GM12878 (cell line): ENCODE measurements around the gene PRG3. TPM values are rescaled to one million over a fixed set of nuclear protein-coding genes. Genes with fewer than 3 reads are reported as not detected.

ENCODE experiments used
- DPF2 ChIP-seq: fragments of 450-650 bp; IDR thresholded peaks from 2 replicates; pipeline ENCODE4 v1.6.1; 2017; ENCODE audit warnings: mild to moderate bottlenecking
- EZH2 ChIP-seq: IDR thresholded peaks from 2 replicates; pipeline ENCODE4 v1.6.1; 2012; ENCODE audit warnings: low read depth, mild to moderate bottlenecking, control low read depth, inconsistent platforms, low read length, borderline replicate concordance; ENCODE audit not compliant: control insufficient read depth
- MYC ChIP-seq: IDR thresholded peaks from 2 replicates; pipeline ENCODE4 v1.6.1; 2011; ENCODE audit warnings: mild to moderate bottlenecking, low read length, moderate library complexity, inconsistent platforms; ENCODE audit not compliant: insufficient read depth, insufficient replicate concordance, insufficient read length, severe bottlenecking
- NFIC ChIP-seq: IDR thresholded peaks from 2 replicates; pipeline ENCODE4 v1.6.1; 2012; ENCODE audit warnings: low read depth, mild to moderate bottlenecking, inconsistent platforms, low read length, moderate library complexity
- NR2C1 ChIP-seq: fragments of 450-650 bp; IDR thresholded peaks from 2 replicates; pipeline ENCODE4 v1.6.1; 2017; ENCODE audit warnings: antibody characterized with exemption, mild to moderate bottlenecking, moderate library complexity
- RFX5 ChIP-seq: IDR thresholded peaks from 2 replicates; pipeline ENCODE4 v1.6.1; 2011; ENCODE audit warnings: low read depth, low read length, improper control_type of control experiment
- SMAD1 ChIP-seq: fragments of 450-650 bp; IDR thresholded peaks from 2 replicates; pipeline ENCODE4 v1.6.1; 2018; ENCODE audit warnings: mild to moderate bottlenecking, low read depth; ENCODE audit not compliant: partially characterized antibody
- SMAD5 ChIP-seq: IDR thresholded peaks from 2 replicates; pipeline ENCODE4 v1.6.1; 2016; ENCODE audit warnings: antibody characterized with exemption, low read depth
- SREBF1 ChIP-seq: IDR thresholded peaks from 2 replicates; pipeline ENCODE4 v1.6.1; 2012; ENCODE audit warnings: mild to moderate bottlenecking, low read length
- SREBF2 ChIP-seq: IDR thresholded peaks from 2 replicates; pipeline ENCODE4 v1.6.1; 2012; ENCODE audit warnings: mild to moderate bottlenecking, low read length
- ZNF207 ChIP-seq: fragments of 450-650 bp; IDR thresholded peaks from 2 replicates; pipeline ENCODE4 v1.6.1; 2014; ENCODE audit warnings: antibody characterized with exemption, mild to moderate bottlenecking, borderline replicate concordance
- ZNF622 ChIP-seq: fragments of 450-650 bp; IDR thresholded peaks from 2 replicates; pipeline ENCODE4 v1.6.1; 2017; ENCODE audit warnings: mild to moderate bottlenecking, inconsistent platforms
- polyA plus RNA-seq, 11 experiments: library from polyadenylated mRNA; depleted of rRNA in 4 of 11; unstranded in 6 of 11; stranded (reverse) in 5 of 11; fragments of >200 nt; fragmentation: Nextera tagmentation in 4 of 11; fragmentation: Illumina TruSeq in 1 of 11; extraction: Ambion mirVana in 4 of 11; extraction: Trizol in 1 of 11; gene quantifications; 1 replicate in 1 of 11; 2 replicates in 10 of 11; pipeline versions ENCODE4 v1.2.1 to v1.2.3, GENCODE V29; 2011 to 2016; ENCODE audit warnings: inconsistent platforms in 2 of 11, missing spikeins in 2 of 11, low read depth in 1 of 11
- total RNA-seq, 4 experiments: library from RNA; depleted of rRNA in 3 of 4; stranded (reverse); fragments of >200 nt in 3 of 4; fragmentation: Illumina TruSeq in 1 of 4; extraction: Trizol in 1 of 4; gene quantifications; 2 replicates each; pipeline versions ENCODE4 v1.2.1 to v1.2.3, GENCODE V29; 2013 to 2021
- TF ChIP-seq, protein P1 (sequence below): fragments of 450-650 bp; IDR thresholded peaks from 2 replicates; pipeline ENCODE4 v1.6.1; 2014; ENCODE audit warnings: mild to moderate bottlenecking
- TF ChIP-seq, protein P2 (sequence below): IDR thresholded peaks from 2 replicates; pipeline ENCODE4 v1.6.1; 2012; ENCODE audit warnings: low read depth, low read length, improper control_type of control experiment
- TF ChIP-seq, protein P3 (sequence below): fragments of 450-650 bp; IDR thresholded peaks from 2 replicates; pipeline ENCODE4 v1.6.1; 2017; ENCODE audit warnings: mild to moderate bottlenecking, moderate library complexity
- TF ChIP-seq, protein P4 (sequence below): IDR thresholded peaks from 2 replicates; pipeline ENCODE4 v1.6.1; 2011; ENCODE audit warnings: borderline replicate concordance, low read depth, mild to moderate bottlenecking, moderate library complexity, mixed read lengths, low read length; ENCODE audit not compliant: insufficient read depth; ENCODE audit errors: extremely low read length
- TF ChIP-seq, protein P5 (sequence below): IDR thresholded peaks from 2 replicates; pipeline ENCODE4 v1.6.1; 2012; ENCODE audit warnings: low read depth, low read length, improper control_type of control experiment
- TF ChIP-seq, protein P6 (sequence below): fragments of 450-650 bp; IDR thresholded peaks from 2 replicates; pipeline ENCODE4 v1.6.1; 2018; ENCODE audit warnings: mild to moderate bottlenecking, low read depth, moderate library complexity; ENCODE audit not compliant: partially characterized antibody

The PRG3 gene
- total and polyA plus RNA-seq, 10 of the 15 experiments (the other 5 are each of a cell fraction or from before 2014, with no cell fraction given), result not detected

DNA sequence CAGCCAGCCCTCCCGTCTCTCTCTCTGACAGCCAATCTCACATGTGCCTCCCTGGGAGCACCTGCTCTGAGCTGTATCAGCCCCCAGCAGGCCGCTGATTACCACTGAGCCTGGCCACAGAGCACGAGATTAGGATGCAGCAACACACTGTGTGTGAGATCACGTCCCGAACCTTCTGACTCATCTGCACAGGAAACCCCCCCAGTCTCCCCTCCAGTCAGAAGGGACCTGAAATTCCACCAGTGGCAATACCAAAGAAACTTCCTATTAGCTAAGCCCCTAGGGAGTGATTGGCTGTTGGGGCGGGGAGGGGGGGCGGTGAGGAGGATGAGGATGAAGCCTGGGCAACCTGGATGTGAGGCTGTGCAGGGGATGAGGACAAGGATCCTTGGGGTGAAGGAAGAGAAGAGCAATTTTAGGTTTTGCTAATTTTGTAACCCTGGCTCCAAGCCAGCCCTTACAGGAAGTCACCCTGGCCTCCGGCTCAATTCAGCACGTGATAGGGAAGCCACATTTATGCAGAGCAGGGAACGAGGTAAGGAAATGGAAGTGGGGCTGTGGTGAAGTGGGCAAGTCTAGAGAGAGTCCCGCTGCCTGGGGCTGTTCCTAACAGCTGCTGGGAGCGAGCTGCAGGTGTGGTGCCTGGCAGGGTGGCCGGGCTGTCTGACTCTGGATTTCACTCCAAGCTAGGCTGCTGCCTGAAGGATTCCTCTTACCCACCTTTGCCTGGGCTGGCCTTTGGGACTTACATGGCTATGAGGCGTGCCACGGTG, 44.0 kb upstream of the PRG3 start (continued):
- TF ChIP-seq SREBF1 (no peak), DPF2 (peak; percentile 90), RFX5 (0 out of 2 replicates have a peak, but pooled peaks have one; percentile 54), ZNF207 (no peak), NR2C1 (no peak), SREBF2 (no peak), NFIC (peak; percentile 97), EZH2 (no peak), MYC (peak; percentile 17), SMAD1 (peak; percentile 93), SMAD5 (peak; percentile 48; the same call in 1 of the 2 replicates), ZNF622 (no peak)
- TF ChIP-seq, protein P1, sequence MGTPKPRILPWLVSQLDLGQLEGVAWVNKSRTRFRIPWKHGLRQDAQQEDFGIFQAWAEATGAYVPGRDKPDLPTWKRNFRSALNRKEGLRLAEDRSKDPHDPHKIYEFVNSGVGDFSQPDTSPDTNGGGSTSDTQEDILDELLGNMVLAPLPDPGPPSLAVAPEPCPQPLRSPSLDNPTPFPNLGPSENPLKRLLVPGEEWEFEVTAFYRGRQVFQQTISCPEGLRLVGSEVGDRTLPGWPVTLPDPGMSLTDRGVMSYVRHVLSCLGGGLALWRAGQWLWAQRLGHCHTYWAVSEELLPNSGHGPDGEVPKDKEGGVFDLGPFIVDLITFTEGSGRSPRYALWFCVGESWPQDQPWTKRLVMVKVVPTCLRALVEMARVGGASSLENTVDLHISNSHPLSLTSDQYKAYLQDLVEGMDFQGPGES, result no peak
- TF ChIP-seq, protein P2, sequence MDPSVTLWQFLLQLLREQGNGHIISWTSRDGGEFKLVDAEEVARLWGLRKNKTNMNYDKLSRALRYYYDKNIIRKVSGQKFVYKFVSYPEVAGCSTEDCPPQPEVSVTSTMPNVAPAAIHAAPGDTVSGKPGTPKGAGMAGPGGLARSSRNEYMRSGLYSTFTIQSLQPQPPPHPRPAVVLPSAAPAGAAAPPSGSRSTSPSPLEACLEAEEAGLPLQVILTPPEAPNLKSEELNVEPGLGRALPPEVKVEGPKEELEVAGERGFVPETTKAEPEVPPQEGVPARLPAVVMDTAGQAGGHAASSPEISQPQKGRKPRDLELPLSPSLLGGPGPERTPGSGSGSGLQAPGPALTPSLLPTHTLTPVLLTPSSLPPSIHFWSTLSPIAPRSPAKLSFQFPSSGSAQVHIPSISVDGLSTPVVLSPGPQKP, result no peak
- TF ChIP-seq, protein P3, sequence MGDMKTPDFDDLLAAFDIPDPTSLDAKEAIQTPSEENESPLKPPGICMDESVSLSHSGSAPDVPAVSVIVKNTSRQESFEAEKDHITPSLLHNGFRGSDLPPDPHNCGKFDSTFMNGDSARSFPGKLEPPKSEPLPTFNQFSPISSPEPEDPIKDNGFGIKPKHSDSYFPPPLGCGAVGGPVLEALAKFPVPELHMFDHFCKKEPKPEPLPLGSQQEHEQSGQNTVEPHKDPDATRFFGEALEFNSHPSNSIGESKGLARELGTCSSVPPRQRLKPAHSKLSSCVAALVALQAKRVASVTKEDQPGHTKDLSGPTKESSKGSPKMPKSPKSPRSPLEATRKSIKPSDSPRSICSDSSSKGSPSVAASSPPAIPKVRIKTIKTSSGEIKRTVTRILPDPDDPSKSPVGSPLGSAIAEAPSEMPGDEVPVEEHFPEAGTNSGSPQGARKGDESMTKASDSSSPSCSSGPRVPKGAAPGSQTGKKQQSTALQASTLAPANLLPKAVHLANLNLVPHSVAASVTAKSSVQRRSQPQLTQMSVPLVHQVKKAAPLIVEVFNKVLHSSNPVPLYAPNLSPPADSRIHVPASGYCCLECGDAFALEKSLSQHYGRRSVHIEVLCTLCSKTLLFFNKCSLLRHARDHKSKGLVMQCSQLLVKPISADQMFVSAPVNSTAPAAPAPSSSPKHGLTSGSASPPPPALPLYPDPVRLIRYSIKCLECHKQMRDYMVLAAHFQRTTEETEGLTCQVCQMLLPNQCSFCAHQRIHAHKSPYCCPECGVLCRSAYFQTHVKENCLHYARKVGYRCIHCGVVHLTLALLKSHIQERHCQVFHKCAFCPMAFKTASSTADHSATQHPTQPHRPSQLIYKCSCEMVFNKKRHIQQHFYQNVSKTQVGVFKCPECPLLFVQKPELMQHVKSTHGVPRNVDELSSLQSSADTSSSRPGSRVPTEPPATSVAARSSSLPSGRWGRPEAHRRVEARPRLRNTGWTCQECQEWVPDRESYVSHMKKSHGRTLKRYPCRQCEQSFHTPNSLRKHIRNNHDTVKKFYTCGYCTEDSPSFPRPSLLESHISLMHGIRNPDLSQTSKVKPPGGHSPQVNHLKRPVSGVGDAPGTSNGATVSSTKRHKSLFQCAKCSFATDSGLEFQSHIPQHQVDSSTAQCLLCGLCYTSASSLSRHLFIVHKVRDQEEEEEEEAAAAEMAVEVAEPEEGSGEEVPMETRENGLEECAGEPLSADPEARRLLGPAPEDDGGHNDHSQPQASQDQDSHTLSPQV, result 0 out of 2 replicates have a peak, but pooled peaks have one; percentile 31
- TF ChIP-seq, protein P4, sequence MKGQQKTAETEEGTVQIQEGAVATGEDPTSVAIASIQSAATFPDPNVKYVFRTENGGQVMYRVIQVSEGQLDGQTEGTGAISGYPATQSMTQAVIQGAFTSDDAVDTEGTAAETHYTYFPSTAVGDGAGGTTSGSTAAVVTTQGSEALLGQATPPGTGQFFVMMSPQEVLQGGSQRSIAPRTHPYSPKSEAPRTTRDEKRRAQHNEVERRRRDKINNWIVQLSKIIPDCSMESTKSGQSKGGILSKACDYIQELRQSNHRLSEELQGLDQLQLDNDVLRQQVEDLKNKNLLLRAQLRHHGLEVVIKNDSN, result peak; percentile 81
- TF ChIP-seq, protein P5, sequence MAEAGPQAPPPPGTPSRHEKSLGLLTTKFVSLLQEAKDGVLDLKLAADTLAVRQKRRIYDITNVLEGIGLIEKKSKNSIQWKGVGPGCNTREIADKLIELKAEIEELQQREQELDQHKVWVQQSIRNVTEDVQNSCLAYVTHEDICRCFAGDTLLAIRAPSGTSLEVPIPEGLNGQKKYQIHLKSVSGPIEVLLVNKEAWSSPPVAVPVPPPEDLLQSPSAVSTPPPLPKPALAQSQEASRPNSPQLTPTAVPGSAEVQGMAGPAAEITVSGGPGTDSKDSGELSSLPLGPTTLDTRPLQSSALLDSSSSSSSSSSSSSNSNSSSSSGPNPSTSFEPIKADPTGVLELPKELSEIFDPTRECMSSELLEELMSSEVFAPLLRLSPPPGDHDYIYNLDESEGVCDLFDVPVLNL, result no peak
- TF ChIP-seq, protein P6, sequence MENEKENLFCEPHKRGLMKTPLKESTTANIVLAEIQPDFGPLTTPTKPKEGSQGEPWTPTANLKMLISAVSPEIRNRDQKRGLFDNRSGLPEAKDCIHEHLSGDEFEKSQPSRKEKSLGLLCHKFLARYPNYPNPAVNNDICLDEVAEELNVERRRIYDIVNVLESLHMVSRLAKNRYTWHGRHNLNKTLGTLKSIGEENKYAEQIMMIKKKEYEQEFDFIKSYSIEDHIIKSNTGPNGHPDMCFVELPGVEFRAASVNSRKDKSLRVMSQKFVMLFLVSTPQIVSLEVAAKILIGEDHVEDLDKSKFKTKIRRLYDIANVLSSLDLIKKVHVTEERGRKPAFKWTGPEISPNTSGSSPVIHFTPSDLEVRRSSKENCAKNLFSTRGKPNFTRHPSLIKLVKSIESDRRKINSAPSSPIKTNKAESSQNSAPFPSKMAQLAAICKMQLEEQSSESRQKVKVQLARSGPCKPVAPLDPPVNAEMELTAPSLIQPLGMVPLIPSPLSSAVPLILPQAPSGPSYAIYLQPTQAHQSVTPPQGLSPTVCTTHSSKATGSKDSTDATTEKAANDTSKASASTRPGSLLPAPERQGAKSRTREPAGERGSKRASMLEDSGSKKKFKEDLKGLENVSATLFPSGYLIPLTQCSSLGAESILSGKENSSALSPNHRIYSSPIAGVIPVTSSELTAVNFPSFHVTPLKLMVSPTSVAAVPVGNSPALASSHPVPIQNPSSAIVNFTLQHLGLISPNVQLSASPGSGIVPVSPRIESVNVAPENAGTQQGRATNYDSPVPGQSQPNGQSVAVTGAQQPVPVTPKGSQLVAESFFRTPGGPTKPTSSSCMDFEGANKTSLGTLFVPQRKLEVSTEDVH, result peak; percentile 43
